IMR-90 (cell line): Measurements from ENCODE around the gene NFX1. TPM values are rescaled to one million over a fixed set of nuclear protein-coding genes. Genes with fewer than 3 reads are reported as not detected.
"Not testable (repeated sequence)": the region's sequence is repeated elsewhere in the genome, so short reads cannot be mapped to it uniquely, and the experiment has no call there.

Experiments
- ATAC-seq: fragments of 200-7000 bp; cut with Tn5 transposase; 2 replicates; pipeline ENCODE4 v1.9.1; 2020; ENCODE audit warnings: low read depth, mild to moderate bottlenecking, moderate library complexity
- BruUV-seq: library from RNA; stranded (reverse); fragments of 400-500 nt; replicated peaks from 2 replicates; lab custom pipeline; 2021; lab: Mats Ljungman, UMichigan
- CTCF ChIA-PET: fragments of 300-600 bp; formaldehyde crosslinking; extraction: SDS; loops from one replicate; lab custom pipeline; 2021; ENCODE audit warnings: antibody characterized with exemption; lab: Yijun Ruan, JAX
- POLR2A ChIA-PET: fragments of 300-600 bp; sonication (Branson Sonifier 250); formaldehyde crosslinking; loops from one replicate; lab custom pipeline; 2022; ENCODE audit warnings: antibody characterized with exemption; ENCODE audit not compliant: unreplicated experiment; lab: Charles Lee
- DNase-seq: peaks from one replicate; pipeline ENCODE4 v3.0.0; 2013
- H2AFZ ChIP-seq: replicated peaks from 2 replicates; pipeline ENCODE3; 2013; ENCODE audit warnings: low read length, mild to moderate bottlenecking; ENCODE audit not compliant: poor library complexity
- H2AK5ac ChIP-seq: 2 replicates; pipeline ENCODE4 v1.6.1; 2013; ENCODE audit warnings: low read depth, low read length, inconsistent platforms
- H2AK9ac ChIP-seq: replicated peaks from 2 replicates; pipeline ENCODE3; 2013; ENCODE audit warnings: mild to moderate bottlenecking, low read depth, low read length, moderate library complexity; ENCODE audit not compliant: poor library complexity
- H2BK120ac ChIP-seq: 2 replicates; pipeline ENCODE4 v1.6.1; 2013; ENCODE audit warnings: low read depth, low read length, inconsistent platforms
- H2BK15ac ChIP-seq: 3 replicates; pipeline ENCODE4 v1.6.1; 2013; ENCODE audit warnings: low read depth, low read length, inconsistent platforms
- H2BK20ac ChIP-seq: 2 replicates; pipeline ENCODE4 v1.6.1; 2013; ENCODE audit warnings: low read depth, mild to moderate bottlenecking, inconsistent platforms, low read length, moderate library complexity
- H2BK5ac ChIP-seq: 2 replicates; pipeline ENCODE4 v1.6.1; 2013; ENCODE audit warnings: mild to moderate bottlenecking, low read depth, low read length, inconsistent platforms; ENCODE audit not compliant: poor library complexity, severe bottlenecking
- H3K14ac ChIP-seq: replicated peaks from 2 replicates; pipeline ENCODE4 v1.6.1; 2013; ENCODE audit warnings: low read depth, low read length, inconsistent platforms
- H3K18ac ChIP-seq: 2 replicates; pipeline ENCODE4 v1.6.1; 2013; ENCODE audit warnings: low read depth, low read length, control low read depth
- H3K23ac ChIP-seq: 2 replicates; pipeline ENCODE4 v1.6.1; 2013; ENCODE audit warnings: low read depth, low read length, inconsistent platforms
- H3K27ac ChIP-seq: 2 replicates; pipeline ENCODE4 v1.5.1; 2013; ENCODE audit warnings: mild to moderate bottlenecking, control low read depth, low read length; ENCODE audit not compliant: insufficient read depth
- H3K27me3 ChIP-seq: 2 replicates; pipeline ENCODE4 v1.6.1; 2013; ENCODE audit warnings: low read length; ENCODE audit not compliant: control insufficient read depth, insufficient read depth
- H3K36me3 ChIP-seq: 2 replicates; pipeline ENCODE4 v1.6.1; 2013; ENCODE audit warnings: low read length, mixed read lengths; ENCODE audit not compliant: control insufficient read depth, insufficient read depth
- H3K4ac ChIP-seq: 2 replicates; pipeline ENCODE4 v1.6.1; 2013; ENCODE audit warnings: low read depth, low read length, inconsistent platforms
- H3K4me1 ChIP-seq: 2 replicates; pipeline ENCODE4 v1.6.1; 2013; ENCODE audit warnings: low read length, mixed read lengths; ENCODE audit not compliant: control insufficient read depth, insufficient read depth
- H3K4me2 ChIP-seq: 2 replicates; pipeline ENCODE4 v1.6.1; 2013; ENCODE audit warnings: low read depth, mild to moderate bottlenecking, control low read depth, low read length, moderate library complexity
- H3K4me3 ChIP-seq: 2 replicates; pipeline ENCODE4 v1.5.1; 2013; ENCODE audit warnings: low read depth, mild to moderate bottlenecking, control low read depth, low read length, moderate library complexity; ENCODE audit not compliant: insufficient read depth
- H3K56ac ChIP-seq: 2 replicates; pipeline ENCODE4 v1.6.1; 2013; ENCODE audit warnings: low read length, inconsistent platforms; ENCODE audit not compliant: insufficient read depth; ENCODE audit errors: extremely low read depth
- H3K79me1 ChIP-seq, 2 experiments: 2 replicates each; pipeline ENCODE4 v1.6.1; 2013; ENCODE audit warnings: low read length in 2 of 2, inconsistent platforms in 1 of 2, low read depth in 1 of 2
- H3K9ac ChIP-seq: 2 replicates; pipeline ENCODE4 v1.6.1; 2013; ENCODE audit warnings: low read depth, low read length, control low read depth
- H3K9me1 ChIP-seq: 2 replicates; pipeline ENCODE4 v1.6.1; 2013; ENCODE audit warnings: low read length, inconsistent platforms; ENCODE audit not compliant: insufficient read depth
- H3K9me3 ChIP-seq: 2 replicates; pipeline ENCODE4 v1.6.1; 2013; ENCODE audit warnings: low read length; ENCODE audit not compliant: control insufficient read depth, insufficient read depth
- H4K20me1 ChIP-seq: 2 replicates; pipeline ENCODE4 v1.6.1; 2013; ENCODE audit warnings: low read length, inconsistent platforms; ENCODE audit not compliant: insufficient read depth
- H4K5ac ChIP-seq: 2 replicates; pipeline ENCODE4 v1.6.1; 2013; ENCODE audit warnings: mild to moderate bottlenecking, low read depth, low read length, control low read depth
- H4K8ac ChIP-seq, 2 experiments: 2 replicates each; pipeline ENCODE4 v1.6.1; 2013; ENCODE audit warnings: low read depth in 2 of 2, low read length in 2 of 2, control low read depth in 1 of 2, inconsistent platforms in 1 of 2
- H4K91ac ChIP-seq: 2 replicates; pipeline ENCODE4 v1.6.1; 2013; ENCODE audit warnings: low read depth, low read length, inconsistent platforms; ENCODE audit not compliant: insufficient read depth
- WGBS, 2 experiments: methylation state at CpG; one replicate each; pipeline versions ENCODE4 v1.1.5 to v1.1.7; 2013; ENCODE audit warnings: missing lambda C conversion rate in 2 of 2; ENCODE audit not compliant: insufficient read length in 1 of 2; ENCODE audit errors: extremely low coverage in 2 of 2; 5-methylcytosine and 5-hydroxymethylcytosine counted together
- dilution Hi-C: fragments of 300-500 bp; cut with HindIII; formaldehyde crosslinking; loops from one replicate; pipeline ENCODE4 v1.14.3; 2018; ENCODE audit warnings: low sequenced_read_pairs; ENCODE audit not compliant: unreplicated experiment
- in situ Hi-C: fragments of 300-500 bp; cut with MboI; formaldehyde crosslinking; loops from 3 replicates; pipeline ENCODE4 v1.14.3; 2019; ENCODE audit warnings: low sequenced_read_pairs, inconsistent platforms, mixed read lengths
- intact Hi-C: fragments of 100-400 bp; cut with micrococcal nuclease; formaldehyde crosslinking; loops from 2 replicates; pipeline ENCODE4 v1.10.0; 2022
- polyA plus RNA-seq, 3 experiments: library from polyadenylated mRNA; depleted of rRNA; stranded (reverse); fragments of >200 nt; gene quantifications; 2 replicates each; pipeline ENCODE4 v1.2.3, GENCODE V29; 2012; ENCODE audit warnings: low replicate concordance in 1 of 3
- total RNA-seq: library from RNA; depleted of rRNA; stranded (reverse); fragments of >200 nt; gene quantifications from 2 replicates; pipeline ENCODE4 v1.2.3, GENCODE V29; 2012

Gene NFX1
- total and polyA plus RNA-seq, 2 of the 4 experiments (the other 2 are of a cell fraction), result 27.0 to 36.0 TPM

DNA sequence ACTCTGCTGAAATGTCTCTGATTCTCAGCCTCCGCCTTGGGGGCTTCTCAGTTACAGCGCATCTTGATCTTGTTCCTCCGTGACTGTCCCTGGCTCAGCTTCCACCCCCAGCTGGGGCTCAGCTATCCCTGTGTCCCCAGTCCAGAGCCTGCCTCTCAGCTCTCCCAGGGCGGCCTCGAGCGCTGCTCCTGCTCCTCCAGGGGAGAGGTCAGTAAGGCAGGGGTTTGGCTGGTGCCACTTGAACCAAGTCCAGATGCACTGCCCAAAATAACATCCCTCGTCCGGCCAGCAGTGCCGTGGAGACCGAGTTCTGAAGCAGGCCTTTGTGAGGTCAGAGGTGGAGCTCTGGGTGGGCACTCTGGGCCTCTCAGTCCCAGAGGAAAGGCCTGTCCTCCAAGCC, 112.1 kb downstream of the NFX1 start, which contains the start of gene AQP7:
AQP7 (minus strand) TSS at position 198 of the 400 bp plus-strand sequence. CDS start 1,306 bp downstream, outside the sequence.
- H2AK9ac ChIP-seq, H4K8ac ChIP-seq, dilution Hi-C loops, H2AFZ ChIP-seq, H3K4me3 ChIP-seq, H3K27me3 ChIP-seq, H3K4me1 ChIP-seq, H3K4ac ChIP-seq, DNase-seq, H2AK5ac ChIP-seq, H3K23ac ChIP-seq, H4K5ac ChIP-seq, H3K4me2 ChIP-seq, H3K56ac ChIP-seq, H2BK20ac ChIP-seq, H4K20me1 ChIP-seq, H3K36me3 ChIP-seq, ATAC-seq, H2BK15ac ChIP-seq, H3K14ac ChIP-seq, H3K18ac ChIP-seq, H3K9ac ChIP-seq, H3K79me1 ChIP-seq, BruUV-seq, H3K27ac ChIP-seq, H2BK120ac ChIP-seq, H3K9me1 ChIP-seq, H4K91ac ChIP-seq, H3K9me3 ChIP-seq, H2BK5ac ChIP-seq, POLR2A ChIA-PET: not testable (repeated sequence)
- intact Hi-C loops (loop anchor here (2.0 to 10.0 kb wide), 3 partner anchors 64 to 322 kb away; no protein-coding TSS in a partner anchor), in situ Hi-C loops (loop anchor here (25.0 kb wide), 1 partner anchor 310 kb away; no protein-coding TSS in a partner anchor)
- CTCF ChIA-PET, result interaction anchor here (1.4 kb wide), 1 partner anchor 72 kb away, joined by 4 read pairs; the partner anchor contains the start of gene NOL6
- no CpG with 5 or more reads among the region's 10 CpGs for WGBS, 2 experiments
